HEK293T (cell line): Measurements from ENCODE around the gene UNC13C.

Experiments
- CTCF ChIA-PET: fragments of 350-600 bp; formaldehyde crosslinking; extraction: SDS; loops from one replicate; lab custom pipeline; 2021; ENCODE audit warnings: antibody characterized with exemption, inconsistent platforms; lab: Yijun Ruan, JAX
- POLR2A ChIA-PET: fragments of 350-600 bp; formaldehyde crosslinking; extraction: SDS; loops from one replicate; lab custom pipeline; 2020; ENCODE audit warnings: antibody characterized with exemption, inconsistent platforms; lab: Yijun Ruan, JAX
- DNase-seq: peaks from one replicate; pipeline ENCODE4 v3.0.0; 2012; ENCODE audit warnings: mixed read lengths; ENCODE audit errors: extremely low spot score
- ARNT ChIP-seq: fragments of 450-650 bp; IDR thresholded peaks from 2 replicates; pipeline ENCODE4 v1.6.1; 2017; ENCODE audit warnings: mild to moderate bottlenecking
- BHLHE40 ChIP-seq: fragments of 450-650 bp; IDR thresholded peaks from 2 replicates; pipeline ENCODE4 v1.6.1; 2016; ENCODE audit warnings: mild to moderate bottlenecking, moderate library complexity, borderline replicate concordance
- CTBP1 ChIP-seq: fragments of 450-650 bp; IDR thresholded peaks from 2 replicates; pipeline ENCODE4 v1.6.1; 2016; ENCODE audit warnings: borderline replicate concordance
- ELF4 ChIP-seq: fragments of 450-650 bp; IDR thresholded peaks from 2 replicates; pipeline ENCODE4 v1.6.1; 2017; ENCODE audit warnings: antibody characterized with exemption
- FOXA1 ChIP-seq: fragments of 450-650 bp; IDR thresholded peaks from 2 replicates; pipeline ENCODE4 v1.6.1; 2016; ENCODE audit warnings: mild to moderate bottlenecking
- FOXK2 ChIP-seq: fragments of 450-650 bp; IDR thresholded peaks from 2 replicates; pipeline ENCODE4 v1.6.1; 2016; ENCODE audit warnings: mild to moderate bottlenecking
- FOXM1 ChIP-seq: fragments of 450-650 bp; IDR thresholded peaks from 2 replicates; pipeline ENCODE4 v1.6.1; 2017; ENCODE audit warnings: mild to moderate bottlenecking, borderline replicate concordance
- HDGF ChIP-seq: fragments of 450-650 bp; IDR thresholded peaks from 2 replicates; pipeline ENCODE4 v1.6.1; 2017; ENCODE audit warnings: antibody characterized with exemption, borderline replicate concordance
- L3MBTL2 ChIP-seq: fragments of 450-650 bp; conservative IDR thresholded peaks from 2 replicates; pipeline ENCODE4 v1.6.1; 2016; ENCODE audit warnings: mild to moderate bottlenecking
- LEF1 ChIP-seq: fragments of 450-650 bp; IDR thresholded peaks from 2 replicates; pipeline ENCODE4 v1.6.1; 2017; ENCODE audit warnings: mild to moderate bottlenecking, borderline replicate concordance
- NFRKB ChIP-seq: fragments of 450-650 bp; IDR thresholded peaks from 2 replicates; pipeline ENCODE4 v1.6.1; 2016; ENCODE audit warnings: mild to moderate bottlenecking, moderate library complexity
- PKNOX1 ChIP-seq: fragments of 450-650 bp; IDR thresholded peaks from 2 replicates; pipeline ENCODE4 v1.6.1; 2016
- SP1 ChIP-seq: fragments of 450-650 bp; IDR thresholded peaks from 2 replicates; pipeline ENCODE4 v1.6.1; 2017
- SUZ12 ChIP-seq: fragments of 450-650 bp; IDR thresholded peaks from 2 replicates; pipeline ENCODE4 v1.6.1; 2016; ENCODE audit warnings: mild to moderate bottlenecking
- TARDBP ChIP-seq: fragments of 450-650 bp; IDR thresholded peaks from 2 replicates; pipeline ENCODE4 v1.6.1; 2016
- ZNF384 ChIP-seq: fragments of 450-650 bp; IDR thresholded peaks from 2 replicates; pipeline ENCODE4 v1.6.1; 2016

Gene UNC13C

GRCh38 chr15:54088837-54089236 lies 110.6 kb downstream of the UNC13C start:
- CTCF ChIA-PET: no interaction called here
- DNase-seq: no peak
- TF ChIP-seq ZNF384 (no peak), ARNT (no peak), CTBP1 (no peak)
- POLR2A ChIA-PET: no interaction called here

DNA sequence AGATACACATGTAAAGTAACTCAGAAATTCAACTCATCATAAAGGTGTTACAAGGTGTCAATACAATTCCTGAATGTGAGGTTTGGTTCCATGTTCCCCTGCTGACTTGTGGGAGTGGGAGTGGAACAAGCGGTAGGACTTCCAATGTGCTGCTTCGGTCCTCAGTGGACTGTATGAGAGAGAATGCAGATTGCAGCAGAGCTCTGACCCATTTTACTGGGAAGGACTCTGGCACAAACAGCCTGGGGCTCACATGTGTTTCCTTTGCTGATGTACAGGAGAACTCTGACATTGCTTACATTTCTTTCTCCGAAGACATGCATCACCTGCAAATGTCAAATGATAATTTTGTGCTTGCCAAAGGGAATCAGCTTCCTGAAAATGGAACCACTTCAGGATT lies 111.5 kb downstream of the UNC13C start:
- CTCF ChIA-PET: no interaction called here
- DNase-seq: no peak
- TF ChIP-seq NFRKB: no peak
- no peak for TF ChIP-seq L3MBTL2
- TF ChIP-seq SP1: no peak
- no peak for TF ChIP-seq FOXK2
- TF ChIP-seq PKNOX1: no peak
- no peak for TF ChIP-seq TARDBP
- TF ChIP-seq ZNF384: no peak
- no peak for TF ChIP-seq LEF1
- no peak for TF ChIP-seq CTBP1
- TF ChIP-seq ARNT: no peak
- TF ChIP-seq BHLHE40: no peak
- no peak for TF ChIP-seq HDGF
- TF ChIP-seq SUZ12: no peak
- POLR2A ChIA-PET: no interaction called here

DNA sequence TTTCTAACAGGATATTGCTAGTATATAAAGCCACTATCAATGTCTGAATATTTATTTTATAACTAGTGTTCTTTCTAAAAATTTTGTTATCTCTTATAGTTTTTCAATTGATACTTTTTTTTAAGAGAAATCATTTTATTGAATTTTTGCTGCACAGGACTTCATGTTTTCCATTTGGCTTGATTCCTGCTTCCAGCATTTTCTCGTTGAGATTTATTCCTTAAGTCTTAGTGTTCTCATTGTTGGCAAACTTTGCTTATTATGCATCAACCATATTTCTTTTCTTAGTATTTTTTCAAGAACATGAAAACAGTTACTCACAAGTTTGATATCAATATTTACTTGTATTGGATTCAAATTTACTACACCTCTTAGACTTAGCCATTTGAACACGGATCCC lies 113.4 kb downstream of the UNC13C start:
- POLR2A ChIA-PET: no interaction called here
- CTCF ChIA-PET: no interaction called here
- no peak for DNase-seq
- TF ChIP-seq FOXK2: no peak
- TF ChIP-seq NFRKB: no peak
- no peak for TF ChIP-seq SUZ12
- no peak for TF ChIP-seq LEF1

GRCh38 chr15:54094661-54095060 lies 116.4 kb downstream of the UNC13C start:
- ChIA-PET POLR2A (no interaction called here), CTCF (no interaction called here)
- no peak for DNase-seq
- no peak for TF ChIP-seq ELF4
- TF ChIP-seq PKNOX1: no peak
- TF ChIP-seq ARNT: no peak
- no peak for TF ChIP-seq CTBP1
- TF ChIP-seq HDGF: no peak
- TF ChIP-seq TARDBP: no peak
- TF ChIP-seq L3MBTL2: no peak
- TF ChIP-seq ZNF384: no peak
- TF ChIP-seq SUZ12: no peak
- TF ChIP-seq BHLHE40: no peak
- TF ChIP-seq NFRKB: no peak
- no peak for TF ChIP-seq SP1
- TF ChIP-seq FOXK2: no peak
- no peak for TF ChIP-seq FOXA1
- TF ChIP-seq LEF1: no peak
- no peak for TF ChIP-seq FOXM1

GRCh38 chr15:54097019-54097418 lies 118.8 kb downstream of the UNC13C start:
- ChIA-PET CTCF (no interaction called here), POLR2A (no interaction called here)
- DNase-seq: no peak
- TF ChIP-seq L3MBTL2 (no peak), HDGF (no peak), LEF1 (no peak), BHLHE40 (no peak), FOXK2 (no peak), FOXA1 (no peak), SUZ12 (no peak), PKNOX1 (no peak), TARDBP (no peak), CTBP1 (no peak)

DNA sequence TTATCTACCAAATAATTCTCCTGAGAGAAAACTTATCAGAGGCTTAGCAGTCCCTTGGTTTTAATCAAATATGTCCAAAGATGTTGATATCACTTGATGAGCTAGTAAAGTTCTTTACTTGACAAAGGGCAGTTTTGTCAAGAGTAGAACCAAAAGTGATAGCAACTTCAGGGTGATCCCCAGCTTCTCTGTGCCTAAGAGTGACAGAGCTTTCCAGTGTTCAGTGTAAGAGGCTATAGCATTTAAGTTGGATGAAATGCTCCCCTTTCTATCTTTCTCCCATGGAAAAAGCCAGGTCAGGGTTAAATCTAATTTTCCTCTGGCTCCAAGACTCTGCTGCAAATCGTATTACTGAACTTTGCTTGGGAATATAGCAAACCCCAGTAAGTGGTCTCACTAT lies 120.8 kb downstream of the UNC13C start:
- POLR2A ChIA-PET: no interaction called here
- no peak for DNase-seq
- no peak for TF ChIP-seq FOXM1
- TF ChIP-seq TARDBP: no peak
- TF ChIP-seq ARNT: no peak
- TF ChIP-seq SP1: no peak
- no peak for TF ChIP-seq NFRKB
- TF ChIP-seq FOXA1: no peak
- no peak for TF ChIP-seq LEF1
- TF ChIP-seq L3MBTL2: no peak
- TF ChIP-seq HDGF: no peak
- TF ChIP-seq SUZ12: no peak
- TF ChIP-seq BHLHE40: no peak
- TF ChIP-seq ELF4: no peak
- TF ChIP-seq FOXK2: no peak
- CTCF ChIA-PET: no interaction called here
